ENCODE results near the gene RHBDD1.

RHBDD1 gene

GRCh38 chr2:226835796-226836547 lies at the start of gene RHBDD1:
TSS of gene RHBDD1 (plus strand) at chr2:226836054. CDS start at chr2:226864694, 28,640 bp downstream.
- DNase-seq: peak; percentile 93 to 98

- DNase-seq: no peak
Measured at GRCh38 chr2:226788064-226788463, 47.8 kb upstream of the RHBDD1 start.

GRCh38 chr2:226788881-226789490 lies 46.9 kb upstream of the RHBDD1 start:
- no peak for DNase-seq

GRCh38 chr2:226790011-226790410 lies 45.8 kb upstream of the RHBDD1 start:
- no peak for DNase-seq

- DNase-seq: no peak
Measured at GRCh38 chr2:226790431-226790830, 45.4 kb upstream of the RHBDD1 start.

GRCh38 chr2:226791056-226791486 lies 44.8 kb upstream of the RHBDD1 start:
- DNase-seq: peak; percentile 41 to 73

GRCh38 chr2:226791487-226792081 lies 44.3 kb upstream of the RHBDD1 start:
- peak; percentile 78 to 90 for DNase-seq

GRCh38 chr2:226792155-226792881 lies 43.5 kb upstream of the RHBDD1 start:
- no peak for DNase-seq

GRCh38 chr2:226793646-226794045 lies 42.2 kb upstream of the RHBDD1 start:
- no peak for DNase-seq

- peak in 1 of 2 experiments; percentile 11 for DNase-seq
Measured at GRCh38 chr2:226794196-226794661, 41.6 kb upstream of the RHBDD1 start.

- peak in 1 of 2 experiments; percentile 47 for DNase-seq
Measured at GRCh38 chr2:226794751-226795171, 41.1 kb upstream of the RHBDD1 start.

- peak in 1 of 2 experiments; percentile 7 for DNase-seq
Measured at GRCh38 chr2:226795281-226796011, 40.4 kb upstream of the RHBDD1 start.

GRCh38 chr2:226796012-226796839 lies 39.6 kb upstream of the RHBDD1 start:
- DNase-seq: no peak

- peak in 1 of 2 experiments; percentile 27 for DNase-seq
Measured at GRCh38 chr2:226796840-226797288, 39.0 kb upstream of the RHBDD1 start.

- DNase-seq: no peak
Measured at GRCh38 chr2:226797289-226797988, 38.4 kb upstream of the RHBDD1 start.

- no peak for DNase-seq
Measured at GRCh38 chr2:226797989-226798421, 37.8 kb upstream of the RHBDD1 start.

GRCh38 chr2:226798422-226799210 lies 37.2 kb upstream of the RHBDD1 start:
- DNase-seq: peak in 1 of 2 experiments; percentile 29

- DNase-seq: peak; percentile 60 to 83
Measured at GRCh38 chr2:226799211-226799975, 36.5 kb upstream of the RHBDD1 start, which contains the start of gene IRS1. TSS of gene IRS1 (minus strand) at chr2:226799820. CDS start at chr2:226798738, 1,082 bp downstream.
